SK-N-MC (cell line): ENCODE data around the gene MARF1.

ENCODE experiments used
- EZH2 ChIP-seq: fragments of 200-600 bp; sonication (generic); IDR thresholded peaks from one replicate; pipeline ENCODE4 v1.6.1; 2017; ENCODE audit warnings: antibody characterized with exemption
- POLR2AphosphoS5 ChIP-seq: IDR thresholded peaks from 2 replicates; pipeline ENCODE4 v1.6.1; 2012; ENCODE audit warnings: mild to moderate bottlenecking, low read depth, low read length, borderline replicate concordance

GRCh38 chr16:15545544-15545943 is 97.4 kb downstream of the MARF1 start:
- no peak for TF ChIP-seq EZH2
- no peak for TF ChIP-seq POLR2AphosphoS5
